HepG2 (cell line): ENCODE results near the gene TENM3. TPM values are rescaled to one million over a fixed set of nuclear protein-coding genes. Genes with fewer than 3 reads are reported as not detected.

Source experiments
- ATAC-seq: fragments of 200-7000 bp; cut with Tn5 transposase; 3 replicates; pipeline ENCODE4 v1.9.1; 2020; ENCODE audit warnings: mild to moderate bottlenecking, moderate library complexity
- BruUV-seq: library from RNA; stranded (reverse); fragments of 400-500 nt; replicated peaks from 2 replicates; lab custom pipeline; 2021; lab: Mats Ljungman, UMichigan
- CTCF ChIA-PET: fragments of 300-600 bp; formaldehyde crosslinking; extraction: SDS; loops from one replicate; lab custom pipeline; 2021; ENCODE audit warnings: low total read pairs, inconsistent platforms, low intra/inter-chr PET ratio; lab: Yijun Ruan, JAX
- POLR2A ChIA-PET: fragments of 350-600 bp; sonication (Branson Sonifier 250); formaldehyde crosslinking; loops from one replicate; lab custom pipeline; 2020; ENCODE audit warnings: antibody characterized with exemption, inconsistent platforms; lab: Yijun Ruan, JAX
- DNase-seq: peaks from one replicate; pipeline ENCODE4 v3.0.0-alpha.2; 2015; ENCODE audit warnings: low spot score
- FAIRE-seq: peaks from 3 replicates; lab custom pipeline; 2011; peaks lifted over from hg19 to GRCh38; lab: Jason Lieb, UNC
- H2AFZ ChIP-seq: one replicate; pipeline ENCODE4 v1.6.1; 2011; ENCODE audit warnings: low read length, inconsistent platforms
- H3K27ac ChIP-seq: fragments of 300-600 bp; 3 replicates; pipeline ENCODE4 v1.8.0; 2011; ENCODE audit warnings: mixed run types, mild to moderate bottlenecking, mixed read lengths, low read length, inconsistent platforms; ENCODE audit not compliant: insufficient read depth; ENCODE audit errors: extremely low read length
- H3K27me3 ChIP-seq, 2 experiments: fragments of 200-600 bp in 1 of 2; 2 replicates in 1 of 2; 3 replicates in 1 of 2; pipeline versions ENCODE4 v1.6.0 to v1.8.0; 2011; ENCODE audit warnings: low read length in 2 of 2, mild to moderate bottlenecking in 2 of 2, moderate library complexity in 2 of 2, inconsistent platforms in 1 of 2; ENCODE audit not compliant: insufficient read depth in 2 of 2, control insufficient read depth in 1 of 2
- H3K36me3 ChIP-seq, 2 experiments: fragments of 200-600 bp in 1 of 2; replicated peaks in 1 of 2; 2 replicates in 1 of 2; 3 replicates in 1 of 2; pipeline versions ENCODE4 v1.5.1 to v1.8.0; 2011; ENCODE audit warnings: low read length in 2 of 2, inconsistent platforms in 1 of 2; ENCODE audit not compliant: insufficient read depth in 2 of 2, control insufficient read depth in 1 of 2
- H3K4me1 ChIP-seq: 2 replicates; pipeline ENCODE4 v1.5.1; 2012; ENCODE audit warnings: low read length, inconsistent platforms; ENCODE audit not compliant: insufficient read depth
- H3K4me2 ChIP-seq: 2 replicates; pipeline ENCODE4 v1.6.0; 2011; ENCODE audit warnings: low read depth, low read length, inconsistent platforms
- H3K4me3 ChIP-seq, 3 experiments: fragments of 200-600 bp in 1 of 3; sonication (generic), shearing (Covaris generic) in 1 of 3; replicated peaks in 1 of 3; 2 replicates each; pipeline ENCODE4 v1.5.1; 2011 to 2016; ENCODE audit warnings: low read length in 3 of 3, inconsistent platforms in 2 of 3, low read depth in 2 of 3, mild to moderate bottlenecking in 2 of 3, control low read depth in 1 of 3, mixed read lengths in 1 of 3; ENCODE audit not compliant: insufficient read depth in 1 of 3
- H3K79me2 ChIP-seq: one replicate; pipeline ENCODE4 v1.6.1; 2011; ENCODE audit warnings: low read length, inconsistent platforms; ENCODE audit not compliant: insufficient read depth
- H3K9ac ChIP-seq: 2 replicates; pipeline ENCODE4 v1.6.0; 2011; ENCODE audit warnings: mild to moderate bottlenecking, low read depth, low read length, inconsistent platforms; ENCODE audit not compliant: insufficient read depth
- H3K9me3 ChIP-seq: 2 replicates; pipeline ENCODE4 v1.5.1; 2012; ENCODE audit warnings: mild to moderate bottlenecking, low read length
- H4K20me1 ChIP-seq: 2 replicates; pipeline ENCODE4 v1.6.0; 2011; ENCODE audit warnings: inconsistent platforms, mild to moderate bottlenecking, low read length, moderate library complexity; ENCODE audit not compliant: insufficient read depth
- CBFB ChIP-seq: sonication (generic); formaldehyde crosslinking; IDR thresholded peaks from 2 replicates; pipeline ENCODE4 v1.4.0; 2020; ENCODE audit warnings: missing genetic modification reagents
- CENPT ChIP-seq: sonication (generic); formaldehyde crosslinking; IDR thresholded peaks from 2 replicates; pipeline ENCODE4 v1.8.0; 2022; ENCODE audit warnings: low read depth, mild to moderate bottlenecking, moderate library complexity, missing genetic modification reagents
- CENPX ChIP-seq: sonication (generic); formaldehyde crosslinking; IDR thresholded peaks from 2 replicates; pipeline ENCODE4 v1.9.0; 2021; ENCODE audit warnings: mild to moderate bottlenecking, missing genetic modification reagents, moderate library complexity
- DNMT1 ChIP-seq: sonication (generic); formaldehyde crosslinking; IDR thresholded peaks from 2 replicates; pipeline ENCODE4 v1.5.1; 2020; ENCODE audit warnings: mild to moderate bottlenecking, missing genetic modification reagents
- HNRNPH1 ChIP-seq: fragments of 200-400 bp; formaldehyde crosslinking; optimal IDR thresholded peaks from 2 replicates; pipeline ENCODE3; 2017; ENCODE audit warnings: mild to moderate bottlenecking, low read depth, low read length
- KAT8 ChIP-seq: IDR thresholded peaks from 2 replicates; pipeline ENCODE4 v1.6.1; 2016; ENCODE audit warnings: missing genetic modification reagents, missing compliant biosample characterization
- NFRKB ChIP-seq: fragments of 450-650 bp; IDR thresholded peaks from 2 replicates; pipeline ENCODE4 v1.6.1; 2017
- RBM39 ChIP-seq: fragments of 200-400 bp; formaldehyde crosslinking; IDR thresholded peaks from one replicate; pipeline ENCODE4 v1.6.1; 2018; ENCODE audit warnings: antibody characterized with exemption, mild to moderate bottlenecking, low read depth, low read length; ENCODE audit not compliant: poor library complexity, severe bottlenecking
- REL ChIP-seq: sonication (generic); formaldehyde crosslinking; conservative IDR thresholded peaks from 2 replicates; pipeline ENCODE4 v1.8.0; 2022; ENCODE audit warnings: mild to moderate bottlenecking, missing genetic modification reagents, moderate library complexity
- RELA ChIP-seq: sonication (generic); formaldehyde crosslinking; IDR thresholded peaks from 2 replicates; pipeline ENCODE4 v1.4.0; 2020; ENCODE audit warnings: missing genetic modification reagents
- REXO4 ChIP-seq: sonication (generic); formaldehyde crosslinking; IDR thresholded peaks from 2 replicates; pipeline ENCODE4 v1.8.0; 2022; ENCODE audit warnings: missing genetic modification reagents, mild to moderate bottlenecking, borderline replicate concordance
- ZNF256 ChIP-seq: sonication (generic); formaldehyde crosslinking; conservative IDR thresholded peaks from 2 replicates; pipeline ENCODE4 v1.4.0; 2020; ENCODE audit warnings: missing genetic modification reagents
- ZNF570 ChIP-seq: sonication (generic); formaldehyde crosslinking; IDR thresholded peaks from 2 replicates; pipeline ENCODE4 v1.4.0; 2020; ENCODE audit warnings: mild to moderate bottlenecking, missing genetic modification reagents, borderline replicate concordance
- ZNF775 ChIP-seq: sonication (generic); formaldehyde crosslinking; IDR thresholded peaks from 2 replicates; pipeline ENCODE4 v1.4.0; 2020; ENCODE audit warnings: missing genetic modification reagents, mild to moderate bottlenecking, moderate library complexity, borderline replicate concordance
- ZNF850 ChIP-seq: sonication (generic); formaldehyde crosslinking; conservative IDR thresholded peaks from 2 replicates; pipeline ENCODE4 v1.9.0; 2021; ENCODE audit warnings: mild to moderate bottlenecking, missing genetic modification reagents
- WGBS: methylation state at CpG from one replicate; pipeline ENCODE4 v1.1.6; 2017; ENCODE audit warnings: low lambda C conversion rate; 5-methylcytosine and 5-hydroxymethylcytosine counted together
- in situ Hi-C: cut with HindIII; loops from 2 replicates; pipeline ENCODE4 v1.10.0; 2017; ENCODE audit warnings: low pct_unique_long_range_greater_than_20kb; ENCODE audit not compliant: extremely low pct_ligation_motif_present
- intact Hi-C: fragments of 100-400 bp; cut with micrococcal nuclease; formaldehyde crosslinking; loops from one replicate; pipeline ENCODE4 v1.10.0; 2022; ENCODE audit not compliant: unreplicated experiment
- polyA plus RNA-seq, 8 experiments: library from polyadenylated mRNA; depleted of rRNA in 3 of 8; stranded (reverse) in 7 of 8; unstranded in 1 of 8; fragments of >200 nt; fragmentation: Illumina TruSeq in 4 of 8; extraction: Trizol in 4 of 8; gene quantifications; 2 replicates each; pipeline versions ENCODE4 v1.2.1 to v1.2.3, GENCODE V29; 2011 to 2016; ENCODE audit warnings: low read depth in 4 of 8, missing spikeins in 1 of 8, mixed read lengths in 1 of 8; ENCODE audit not compliant: insufficient read depth in 1 of 8
- total RNA-seq, 5 experiments: library from RNA; depleted of rRNA; stranded (reverse); fragments of >200 nt; fragmentation: Illumina TruSeq; extraction: Trizol; gene quantifications; 2 replicates each; pipeline ENCODE4 v1.2.3, GENCODE V29; 2016; ENCODE audit warnings: low read depth in 1 of 5
- TF ChIP-seq, protein P1 (sequence below): sonication (generic); formaldehyde crosslinking; IDR thresholded peaks from 2 replicates; pipeline ENCODE4 v1.4.0; 2020; ENCODE audit warnings: missing genetic modification reagents
- TF ChIP-seq, protein P2 (sequence below): IDR thresholded peaks from 2 replicates; pipeline ENCODE4 v1.6.1; 2016
- TF ChIP-seq, protein P3 (sequence below): sonication (generic); formaldehyde crosslinking; IDR thresholded peaks from 2 replicates; pipeline ENCODE4 v1.4.0; 2020; ENCODE audit warnings: missing genetic modification reagents, borderline replicate concordance

TENM3 gene
- total and polyA plus RNA-seq, 2 of the 13 experiments (the other 11 are each of a cell fraction or from before 2014, with no cell fraction given): 0.04 TPM; not detected in 1

DNA sequence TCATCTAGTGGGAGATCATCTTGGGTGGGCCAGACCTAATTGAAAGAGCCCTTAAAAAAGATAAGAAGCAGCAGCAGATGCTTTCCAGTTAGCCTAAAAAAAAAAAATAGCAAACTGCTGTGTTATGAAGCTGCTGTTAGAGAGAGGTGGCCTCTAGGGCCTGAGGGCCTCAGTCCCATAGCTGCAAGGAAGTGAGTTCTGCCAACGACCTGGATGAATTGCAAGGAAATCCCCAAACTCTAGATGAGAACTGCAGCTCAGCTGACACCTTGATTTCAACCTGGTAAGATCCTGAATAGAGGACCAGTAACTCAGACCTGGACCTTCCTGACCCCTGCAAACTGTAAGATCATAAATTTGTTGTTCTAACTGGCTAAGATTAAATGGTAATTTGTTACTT lies 275.2 kb downstream of the TENM3 start (continued):
- TF ChIP-seq, protein P1, sequence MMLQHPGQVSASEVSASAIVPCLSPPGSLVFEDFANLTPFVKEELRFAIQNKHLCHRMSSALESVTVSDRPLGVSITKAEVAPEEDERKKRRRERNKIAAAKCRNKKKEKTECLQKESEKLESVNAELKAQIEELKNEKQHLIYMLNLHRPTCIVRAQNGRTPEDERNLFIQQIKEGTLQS (CRISPR knock-in tag): no peak
- no peak for TF ChIP-seq NFRKB
- TF ChIP-seq, all 625 proteins: peak for 0

DNA sequence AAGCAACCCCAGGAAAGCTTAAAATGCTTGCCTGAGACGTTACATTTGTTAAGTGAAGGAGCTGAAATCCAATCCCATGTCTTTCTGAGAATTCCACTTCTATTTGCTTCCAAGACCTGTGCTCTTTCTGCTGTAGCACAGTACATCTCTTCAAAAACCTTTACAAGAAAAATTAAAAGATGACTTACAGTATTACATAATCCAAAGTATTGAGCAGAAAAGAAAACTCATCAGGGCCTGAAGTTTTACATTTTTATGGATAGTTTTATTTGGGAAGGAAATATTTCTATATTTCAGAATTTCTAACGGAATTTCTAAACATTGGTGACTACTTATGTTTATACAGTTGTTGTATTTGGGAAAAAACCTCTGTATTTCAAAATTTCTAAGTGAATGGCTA lies 276.3 kb downstream of the TENM3 start:
- ChIA-PET POLR2A (no interaction called here), CTCF (no interaction called here)
- in situ Hi-C loops: no loop called here
- no peak overlapping the region for H3K4me2 ChIP-seq
- no peaks in the 10 kb centered on the region for H3K36me3 ChIP-seq
- intact Hi-C loops: no loop called here
- no peak overlapping the region for H2AFZ ChIP-seq
- FAIRE-seq (no peak), ATAC-seq (no peak), DNase-seq (no peak)
- WGBS: 4% methylated on average over 2 of the region's 2 CpGs
- H3K9ac ChIP-seq: no peak overlapping the region
- no peaks in the 10 kb centered on the region for H4K20me1 ChIP-seq
- H3K9me3 ChIP-seq: no peaks in the 10 kb centered on the region
- no peak overlapping the region for H3K4me3 ChIP-seq
- TF ChIP-seq CBFB (no peak), DNMT1 (CRISPR knock-in tag) (no peak), ZNF570 (CRISPR knock-in tag) (no peak), CENPX (no peak), REL (no peak), KAT8 (CRISPR knock-in tag) (no peak), CENPT (CRISPR knock-in tag) (no peak), REXO4 (CRISPR knock-in tag) (no peak), HNRNPH1 (no peak), ZNF256 (CRISPR knock-in tag) (no peak), ZNF850 (CRISPR knock-in tag) (no peak), RELA (CRISPR knock-in tag) (no peak), RBM39 (no peak), ZNF775 (CRISPR knock-in tag) (no peak)
- TF ChIP-seq, protein P2, sequence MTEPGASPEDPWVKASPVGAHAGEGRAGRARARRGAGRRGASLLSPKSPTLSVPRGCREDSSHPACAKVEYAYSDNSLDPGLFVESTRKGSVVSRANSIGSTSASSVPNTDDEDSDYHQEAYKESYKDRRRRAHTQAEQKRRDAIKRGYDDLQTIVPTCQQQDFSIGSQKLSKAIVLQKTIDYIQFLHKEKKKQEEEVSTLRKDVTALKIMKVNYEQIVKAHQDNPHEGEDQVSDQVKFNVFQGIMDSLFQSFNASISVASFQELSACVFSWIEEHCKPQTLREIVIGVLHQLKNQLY (CRISPR knock-in tag): no peak
- TF ChIP-seq, protein P3, sequence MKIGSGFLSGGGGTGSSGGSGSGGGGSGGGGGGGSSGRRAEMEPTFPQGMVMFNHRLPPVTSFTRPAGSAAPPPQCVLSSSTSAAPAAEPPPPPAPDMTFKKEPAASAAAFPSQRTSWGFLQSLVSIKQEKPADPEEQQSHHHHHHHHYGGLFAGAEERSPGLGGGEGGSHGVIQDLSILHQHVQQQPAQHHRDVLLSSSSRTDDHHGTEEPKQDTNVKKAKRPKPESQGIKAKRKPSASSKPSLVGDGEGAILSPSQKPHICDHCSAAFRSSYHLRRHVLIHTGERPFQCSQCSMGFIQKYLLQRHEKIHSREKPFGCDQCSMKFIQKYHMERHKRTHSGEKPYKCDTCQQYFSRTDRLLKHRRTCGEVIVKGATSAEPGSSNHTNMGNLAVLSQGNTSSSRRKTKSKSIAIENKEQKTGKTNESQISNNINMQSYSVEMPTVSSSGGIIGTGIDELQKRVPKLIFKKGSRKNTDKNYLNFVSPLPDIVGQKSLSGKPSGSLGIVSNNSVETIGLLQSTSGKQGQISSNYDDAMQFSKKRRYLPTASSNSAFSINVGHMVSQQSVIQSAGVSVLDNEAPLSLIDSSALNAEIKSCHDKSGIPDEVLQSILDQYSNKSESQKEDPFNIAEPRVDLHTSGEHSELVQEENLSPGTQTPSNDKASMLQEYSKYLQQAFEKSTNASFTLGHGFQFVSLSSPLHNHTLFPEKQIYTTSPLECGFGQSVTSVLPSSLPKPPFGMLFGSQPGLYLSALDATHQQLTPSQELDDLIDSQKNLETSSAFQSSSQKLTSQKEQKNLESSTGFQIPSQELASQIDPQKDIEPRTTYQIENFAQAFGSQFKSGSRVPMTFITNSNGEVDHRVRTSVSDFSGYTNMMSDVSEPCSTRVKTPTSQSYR (CRISPR knock-in tag): no peak
- no peaks in the 10 kb centered on the region for H3K4me1 ChIP-seq
- BruUV-seq: no TSS peak
- H3K27ac ChIP-seq: no peak overlapping the region
- no peaks in the 10 kb centered on the region for H3K27me3 ChIP-seq
- no peaks in the 10 kb centered on the region for H3K79me2 ChIP-seq
